ENCODE results near the gene EXD1.

Gene EXD1

GRCh38 chr15:41231422-41232226, 1.1 kb upstream of the EXD1 start:
- no peak for DNase-seq

DNA sequence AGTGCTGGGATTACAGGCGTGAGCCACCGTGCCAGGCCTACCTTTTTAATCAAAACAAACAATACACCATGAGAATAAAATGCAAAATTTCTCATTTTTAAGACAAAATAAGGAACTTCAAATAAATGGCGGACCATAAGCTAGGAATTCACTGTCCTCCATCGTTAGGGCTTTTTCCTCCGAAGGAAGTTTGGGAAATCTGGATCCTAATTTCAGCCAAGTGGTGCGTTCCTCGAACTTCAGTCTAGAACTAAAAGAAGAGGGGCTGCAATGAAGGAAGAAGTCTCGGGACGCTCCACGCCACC, 260 bp downstream of the EXD1 start:
- no peak for DNase-seq

- no peak for DNase-seq
These were observed 11.2 kb downstream of the EXD1 start for GRCh38 chr15:41219381-41219780.

DNA sequence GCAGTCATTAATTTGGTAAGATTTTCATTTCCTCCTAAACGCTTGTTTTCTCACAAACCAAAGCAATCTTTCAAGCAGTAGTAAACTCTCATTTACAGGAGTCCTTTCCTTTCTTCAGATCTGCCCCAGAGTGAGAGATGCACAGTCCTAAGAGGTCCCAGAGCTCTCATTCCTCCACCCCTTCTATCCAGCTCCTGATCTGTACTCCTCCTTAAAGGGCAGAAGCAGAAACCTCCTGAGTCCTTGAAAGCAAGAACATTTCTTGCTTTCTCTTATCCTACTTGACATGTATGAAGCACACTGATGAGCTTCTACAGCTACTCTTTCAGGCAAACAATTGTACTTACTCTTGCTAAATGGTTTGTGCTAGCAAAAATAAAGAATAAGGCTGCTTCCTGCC, 11.7 kb downstream of the EXD1 start:
- DNase-seq = no peak

DNA sequence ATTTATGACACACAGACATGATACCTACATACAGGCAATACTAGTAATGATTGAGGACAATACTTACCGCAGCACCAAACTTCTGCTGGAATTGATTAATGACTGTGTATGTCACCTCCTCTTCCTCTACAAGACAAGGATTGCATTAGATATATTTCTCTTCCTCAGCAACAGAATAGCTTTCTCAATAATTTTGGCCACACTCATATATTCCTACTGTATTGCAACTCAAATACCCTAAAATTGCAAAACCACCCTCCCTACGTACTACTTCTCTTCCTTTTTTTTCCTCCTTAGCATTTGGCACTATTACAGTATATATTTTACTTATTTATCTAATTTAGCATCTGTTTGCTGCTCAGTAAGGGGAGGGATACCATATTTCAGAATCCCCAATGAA, 14.8 kb downstream of the EXD1 start:
- no peak for DNase-seq

DNA sequence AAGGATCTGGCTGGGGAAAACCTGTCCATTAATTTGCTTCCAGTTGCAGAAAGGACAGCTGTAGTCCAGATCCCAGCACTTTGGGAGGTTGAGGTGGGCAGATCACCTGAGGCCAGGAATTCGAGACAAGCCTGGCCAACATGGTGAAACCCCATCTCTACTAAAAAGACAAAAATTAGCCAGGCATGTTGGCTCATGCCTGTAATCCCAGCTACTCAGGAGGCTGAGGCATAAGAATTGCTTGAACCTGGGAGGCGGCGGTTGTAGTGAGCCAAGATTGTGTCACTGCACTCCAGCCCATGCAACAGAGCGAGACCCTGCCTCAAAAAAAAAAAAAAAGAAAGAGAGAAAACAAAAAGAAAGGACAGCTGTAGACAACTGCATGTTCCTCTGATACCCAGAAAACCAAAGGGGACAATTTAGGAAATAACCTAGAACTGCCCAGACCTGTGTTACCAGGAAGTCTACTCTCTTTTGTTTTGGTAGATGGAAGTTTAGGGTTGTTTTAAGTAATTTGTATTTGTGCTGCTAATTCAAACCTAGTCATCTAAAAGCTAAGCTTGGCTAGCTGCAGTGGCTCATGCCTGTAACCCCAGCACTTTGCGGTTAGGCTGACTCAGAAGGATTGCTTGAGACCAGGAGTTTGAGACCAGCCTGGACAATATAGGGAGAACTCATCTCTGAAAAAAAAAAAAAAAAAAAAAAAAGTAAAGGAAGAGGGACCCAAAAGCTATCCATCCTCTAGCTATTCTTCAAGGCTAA, 22.7 kb downstream of the EXD1 start:
- DNase-seq = no peak

DNA sequence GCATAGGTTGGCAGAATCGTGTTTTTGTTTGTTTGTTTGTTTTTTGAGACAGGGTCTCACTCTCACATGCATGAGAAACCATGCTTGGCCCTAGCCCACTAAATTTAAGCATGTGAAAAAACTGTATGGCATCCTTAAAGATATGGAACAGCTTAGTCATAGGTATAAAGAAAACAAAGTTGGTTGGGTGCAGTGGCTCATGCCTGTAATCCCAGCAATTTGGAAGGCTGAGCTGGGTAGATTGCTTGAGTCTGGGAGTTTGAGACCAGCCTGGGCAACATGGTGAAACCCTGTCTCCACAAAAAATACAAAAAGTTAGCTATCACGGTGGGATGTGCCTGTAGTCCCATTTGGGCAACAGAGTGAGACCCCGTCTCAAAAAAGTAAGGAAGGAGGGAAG, 25.2 kb downstream of the EXD1 start:
- no peak for DNase-seq

DNA sequence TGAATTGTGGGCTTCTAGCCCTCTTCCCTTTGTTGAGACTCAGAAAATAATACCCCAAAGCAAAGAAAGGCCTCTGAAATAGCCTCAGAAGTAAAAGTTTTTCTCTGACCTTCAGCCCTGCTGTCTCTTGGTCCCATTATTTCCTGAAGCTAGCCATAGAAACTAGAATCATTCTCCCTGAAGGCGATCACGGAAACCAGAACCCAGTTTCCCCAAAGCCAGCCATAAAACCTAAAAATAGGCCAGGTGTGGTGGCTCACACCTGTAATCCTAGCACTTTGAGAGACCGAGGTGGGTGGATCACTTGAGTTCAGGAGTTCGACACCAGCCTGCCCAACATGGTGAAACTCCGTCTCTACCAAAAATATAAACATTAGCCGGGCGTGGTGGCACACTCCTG, 27.2 kb downstream of the EXD1 start:
- DNase-seq = no peak

DNA sequence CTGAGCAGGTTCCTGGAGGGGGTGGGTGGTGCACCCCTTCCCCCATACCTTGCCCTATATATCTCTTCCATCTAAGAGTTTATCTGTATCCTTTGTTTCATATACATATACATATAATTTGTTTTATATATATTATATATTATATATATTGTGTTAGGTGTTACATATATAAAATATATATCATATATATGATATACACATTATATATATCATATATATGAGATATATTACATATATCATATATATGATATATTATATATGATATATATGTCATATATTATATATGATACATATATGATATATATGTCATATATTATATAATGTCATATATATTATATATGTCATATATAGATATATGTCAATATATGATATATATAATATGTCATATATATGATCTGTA, 31.1 kb downstream of the EXD1 start:
- no peak for DNase-seq

- no peak for DNase-seq
These were observed 36.1 kb downstream of the EXD1 start for GRCh38 chr15:41194444-41194843.

DNA sequence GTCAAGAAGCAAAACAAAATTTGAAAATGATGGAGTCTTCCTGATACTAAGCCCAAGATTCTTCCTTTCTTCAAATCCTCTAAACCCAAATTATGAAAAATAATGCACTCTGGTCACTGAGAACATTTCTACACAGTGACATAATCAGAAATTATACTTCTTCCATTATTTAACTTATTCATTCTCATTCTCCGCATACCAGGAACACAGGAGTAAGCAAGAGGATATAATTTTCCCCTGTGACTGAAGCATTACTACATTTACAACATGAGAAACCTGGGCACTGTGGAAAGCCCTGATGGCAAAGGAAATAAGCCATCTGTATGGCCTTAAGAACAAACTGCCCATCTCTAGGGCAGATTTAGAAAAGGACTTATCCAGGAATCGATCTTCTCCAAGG, 47.0 kb downstream of the EXD1 start:
- no peak for DNase-seq

GRCh38 chr15:41182266-41182665, 48.3 kb downstream of the EXD1 start:
- DNase-seq = no peak

DNA sequence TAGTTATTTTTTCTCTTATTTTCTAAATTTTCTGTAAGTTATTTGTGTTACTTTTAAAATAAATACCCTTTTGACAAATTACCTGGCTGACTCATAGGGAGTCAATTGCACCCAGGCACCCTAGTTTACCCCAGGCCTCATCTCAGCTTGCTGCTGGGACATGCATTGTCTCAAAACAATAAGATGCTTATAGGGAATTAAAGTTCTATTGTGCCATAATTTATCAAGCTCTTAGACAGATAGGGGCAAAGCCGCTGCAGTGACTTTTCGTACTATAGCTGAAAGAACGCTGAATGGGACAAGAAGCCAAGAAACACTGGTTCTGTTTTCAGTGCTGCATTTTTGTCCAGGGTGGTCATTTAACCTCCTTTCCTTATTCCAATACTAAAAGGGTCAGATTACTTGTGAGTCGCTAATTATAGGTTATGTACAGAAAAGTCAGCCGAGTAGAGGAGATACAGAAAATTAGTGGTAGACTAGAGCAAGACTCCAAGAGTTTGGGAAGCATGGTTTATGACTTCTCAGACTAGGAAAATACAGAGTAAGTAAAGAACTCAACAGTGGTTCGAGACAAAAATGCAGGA, 50.3 kb downstream of the EXD1 start:
- DNase-seq = no peak

DNA sequence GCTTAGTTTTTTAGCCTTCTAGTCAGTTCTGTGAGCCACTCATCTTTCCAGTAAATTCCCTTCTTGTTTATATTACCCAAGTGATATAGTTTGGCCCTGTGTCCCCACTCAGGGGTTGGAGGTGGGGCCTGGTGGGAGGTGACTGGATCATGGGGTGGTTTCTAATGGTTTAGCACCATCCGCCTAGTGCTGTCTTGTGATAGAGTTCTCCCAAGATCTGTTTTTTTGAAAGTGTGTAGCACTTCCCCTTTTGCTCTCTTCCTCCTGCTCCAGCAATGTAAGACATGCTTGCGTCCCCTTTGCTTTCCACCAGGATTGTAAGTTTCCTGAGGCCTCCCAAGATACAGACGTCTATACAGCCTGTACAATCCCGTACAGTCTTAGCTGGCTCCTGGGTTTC, 60.8 kb downstream of the EXD1 start:
- no peak for DNase-seq

DNA sequence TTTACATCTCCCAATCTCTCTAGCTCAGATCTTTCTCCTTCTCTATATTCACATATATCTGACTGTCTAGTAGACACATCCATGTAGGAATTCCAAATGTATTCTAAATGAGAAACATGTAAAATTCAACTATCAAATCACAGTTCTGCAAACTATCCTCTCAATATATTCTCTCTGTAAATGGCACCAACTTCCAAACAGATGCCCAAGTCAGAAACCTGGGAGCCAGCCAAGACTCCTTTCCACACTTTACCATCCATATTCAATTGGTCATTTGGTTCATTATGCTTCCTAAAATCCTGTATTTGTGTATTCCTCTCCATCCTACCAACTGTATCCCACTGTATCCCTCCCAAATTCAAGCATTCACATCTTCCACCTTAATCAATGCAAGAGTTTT, 61.5 kb downstream of the EXD1 start:
- no peak for DNase-seq

DNA sequence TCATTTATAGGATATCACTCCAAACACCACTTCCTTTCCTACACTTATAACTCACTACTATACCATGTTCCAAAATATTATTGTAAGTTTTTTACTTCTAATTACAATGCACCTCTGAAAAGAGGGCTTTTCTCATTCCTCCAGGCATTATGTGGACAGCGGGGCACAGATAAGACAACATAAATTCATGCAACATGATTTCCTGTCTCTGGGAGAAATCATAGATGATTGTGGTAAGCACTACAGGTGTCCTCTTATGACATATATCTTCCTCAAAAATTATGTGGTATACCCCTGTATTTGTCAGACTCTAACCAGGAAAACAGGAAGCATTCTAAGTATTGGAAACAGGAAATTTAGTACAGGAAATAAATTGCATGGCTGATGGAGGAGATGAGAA, 68.8 kb downstream of the EXD1 start:
- no peak for DNase-seq

DNA sequence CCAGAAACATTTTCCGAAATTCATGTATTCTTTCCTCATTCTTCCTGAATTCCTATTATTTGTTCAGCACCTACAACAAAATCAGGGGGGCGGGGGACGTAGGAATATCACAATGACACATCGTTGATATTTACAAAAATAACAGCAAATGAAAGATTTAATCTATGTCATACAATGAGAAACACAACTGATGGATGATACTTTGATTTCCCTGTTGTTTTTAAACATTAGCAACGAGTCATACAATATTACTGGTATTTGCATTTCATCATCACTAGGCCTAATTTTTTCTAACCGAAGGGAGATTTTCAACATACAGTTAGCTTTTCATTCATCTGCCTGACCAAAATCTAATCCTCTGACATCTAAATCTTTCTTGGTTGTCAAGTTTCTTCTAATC, 69.2 kb downstream of the EXD1 start:
- no peak for DNase-seq

- no peak for DNase-seq
These were observed 69.8 kb downstream of the EXD1 start for GRCh38 chr15:41160639-41161315.

DNA sequence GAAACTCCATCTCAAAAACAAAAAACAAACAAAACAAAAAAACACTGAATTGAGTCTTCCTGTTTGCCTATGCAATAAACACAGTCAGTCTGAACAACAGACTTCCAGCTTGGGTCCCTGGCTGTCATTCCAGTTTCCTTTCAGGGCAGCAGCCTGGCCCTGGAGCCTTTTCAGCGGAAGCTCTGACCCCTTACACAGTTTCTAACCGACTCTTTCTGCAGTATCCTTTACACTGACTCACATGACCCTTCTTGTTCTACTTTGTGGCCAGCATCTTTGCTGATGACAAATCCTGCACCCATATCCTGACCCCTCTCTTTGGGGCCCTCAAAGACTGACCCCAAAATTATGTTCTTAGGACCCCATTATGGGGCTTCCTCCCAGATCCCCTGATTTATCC, 76.1 kb downstream of the EXD1 start:
- no peak for DNase-seq

DNA sequence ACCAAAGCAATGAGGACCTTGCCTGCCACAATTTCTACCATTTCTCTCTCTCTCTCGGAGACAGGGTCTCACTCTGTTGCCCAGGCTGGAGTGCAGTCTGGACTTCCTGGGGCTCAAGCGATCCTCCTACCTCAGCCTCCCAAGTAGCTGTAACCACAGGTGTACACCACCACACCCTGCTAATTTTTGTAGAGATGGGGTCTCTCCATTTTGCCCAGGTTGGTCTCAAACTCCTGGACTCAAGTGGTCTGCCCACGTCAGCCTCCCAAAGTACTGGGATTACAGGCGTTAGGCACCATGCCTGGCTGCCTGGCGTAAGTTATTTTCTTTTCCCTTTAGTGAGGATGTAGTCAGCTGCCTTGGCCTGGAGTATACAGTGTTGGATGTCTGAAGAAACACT, 76.8 kb downstream of the EXD1 start:
- no peak for DNase-seq

- DNase-seq = no peak
These were observed 79.0 kb downstream of the EXD1 start for GRCh38 chr15:41151451-41152005.

DNA sequence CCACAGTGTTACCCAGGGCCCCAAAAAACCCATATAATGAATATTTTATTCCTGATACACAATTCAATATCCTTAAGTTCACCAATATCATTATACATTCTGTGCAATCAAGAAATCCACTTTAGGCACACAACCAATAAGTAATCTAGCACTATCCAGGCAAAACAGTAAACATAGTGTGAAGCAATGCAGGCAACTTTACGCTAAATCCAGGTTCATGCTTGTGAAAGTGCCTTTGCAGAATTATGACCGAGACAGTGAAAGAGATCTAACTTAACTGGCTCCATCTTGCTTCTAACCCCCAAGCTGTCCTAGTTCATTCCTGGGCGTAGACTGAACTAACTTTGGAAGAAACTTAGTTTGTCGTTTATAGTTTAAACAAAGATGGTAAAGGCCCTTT, 80.3 kb downstream of the EXD1 start:
- DNase-seq = no peak

- DNase-seq = no peak
These were observed 82.5 kb downstream of the EXD1 start for GRCh38 chr15:41148065-41148464.

DNA sequence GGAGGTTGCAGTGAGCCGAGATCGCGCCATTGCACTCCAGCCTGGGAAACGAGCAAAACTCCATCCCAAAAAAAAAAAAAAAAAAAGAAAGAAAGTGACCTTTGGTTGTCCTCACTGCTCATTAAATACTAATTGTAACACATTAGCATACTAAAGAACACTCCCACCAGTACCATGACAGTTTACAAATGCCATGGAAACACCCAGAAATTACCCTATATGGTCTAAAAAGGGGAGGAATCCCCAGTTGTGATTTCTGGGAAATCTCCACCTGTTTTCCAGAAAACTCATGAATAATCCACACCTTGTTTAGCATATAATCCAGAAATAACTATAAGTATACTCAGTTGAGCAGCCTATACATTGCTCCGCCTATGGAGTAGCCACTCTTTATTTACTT, 90.9 kb downstream of the EXD1 start:
- DNase-seq = no peak
